GM18502 (cell line): ENCODE measurements around the gene PIWIL1.

Experiments used
- ATAC-seq: cut with Tn5 transposase; IDR thresholded peaks from one replicate; pipeline ENCODE4 v1.9.1; 2021; ENCODE audit warnings: mild to moderate bottlenecking; ENCODE audit not compliant: unreplicated experiment, poor library complexity

Gene PIWIL1

DNA sequence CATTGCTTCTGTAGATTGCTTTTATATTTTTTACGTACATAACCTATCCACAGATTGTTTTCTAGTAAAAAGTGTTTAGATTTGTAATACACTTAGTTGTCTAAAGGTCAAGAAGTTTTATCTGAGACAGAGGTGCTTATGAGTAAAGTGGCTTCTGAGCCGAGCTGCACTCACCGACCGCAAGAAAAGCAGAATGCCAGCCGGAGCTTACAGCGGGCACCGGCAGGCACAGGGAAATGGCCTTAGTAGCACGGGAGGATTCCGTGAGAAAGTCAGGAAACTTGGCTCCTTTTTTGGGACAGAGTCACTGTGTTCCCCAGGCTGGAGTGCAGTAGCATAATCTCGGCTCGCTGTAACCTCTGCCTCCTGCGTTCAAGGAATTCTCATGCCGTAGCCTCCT is 29.8 kb downstream of the PIWIL1 start:
- ATAC-seq = no peak

DNA sequence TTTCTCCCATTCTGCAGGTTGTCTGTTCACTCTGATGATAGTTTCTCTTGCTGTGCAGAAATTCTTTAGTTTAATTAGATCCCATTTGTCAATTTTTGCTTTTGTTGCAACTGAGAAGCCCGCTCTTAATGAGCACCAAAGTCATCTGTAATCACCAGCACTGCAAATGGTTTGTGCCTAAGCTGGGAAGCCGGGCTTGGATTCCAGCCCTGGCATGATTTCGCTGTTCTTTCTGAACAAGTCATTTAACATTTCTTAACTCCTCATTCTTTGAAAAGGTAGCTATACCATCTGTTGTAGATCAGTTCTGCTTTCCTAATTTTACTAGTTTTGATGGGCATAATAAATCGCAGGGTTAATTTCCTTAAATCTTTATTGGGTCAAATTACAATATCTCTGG is 32.1 kb downstream of the PIWIL1 start:
- ATAC-seq = no peak

DNA sequence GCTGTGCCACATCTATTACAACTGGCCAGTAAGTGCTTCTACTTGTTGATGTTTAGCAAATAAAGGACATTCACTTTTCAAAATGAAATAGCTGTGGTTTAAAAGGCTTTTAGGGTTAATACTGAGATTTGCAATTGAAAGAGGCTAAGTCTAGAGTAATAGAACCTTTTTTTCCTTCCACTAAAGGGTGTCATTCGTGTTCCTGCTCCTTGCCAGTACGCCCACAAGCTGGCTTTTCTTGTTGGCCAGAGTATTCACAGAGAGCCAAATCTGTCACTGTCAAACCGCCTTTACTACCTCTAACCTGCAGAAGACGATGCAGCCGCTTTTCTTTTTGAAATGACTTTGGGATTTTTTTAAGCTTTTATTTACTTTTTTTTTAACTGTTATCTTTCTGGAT is 33.6 kb downstream of the PIWIL1 start:
- ATAC-seq = no peak

DNA sequence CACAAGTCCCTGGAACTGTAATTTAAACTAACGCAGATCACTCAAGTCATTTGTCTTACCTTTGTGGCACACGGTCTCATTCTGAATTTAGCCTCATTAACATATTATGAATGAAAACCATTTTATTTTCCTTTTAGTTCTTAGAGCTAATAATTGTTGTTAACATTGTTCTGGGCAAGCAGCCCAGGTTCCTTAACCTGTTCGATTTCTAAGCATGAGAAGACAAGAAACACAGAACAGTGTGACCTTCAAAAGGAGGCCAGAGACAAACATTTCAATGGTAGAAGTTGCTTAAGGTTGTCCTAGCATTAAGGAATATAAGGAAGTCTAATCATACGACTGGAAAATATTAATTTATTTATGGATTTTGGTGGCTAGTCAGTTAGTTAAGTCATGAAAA is 35.2 kb downstream of the PIWIL1 start:
- no peak for ATAC-seq

DNA sequence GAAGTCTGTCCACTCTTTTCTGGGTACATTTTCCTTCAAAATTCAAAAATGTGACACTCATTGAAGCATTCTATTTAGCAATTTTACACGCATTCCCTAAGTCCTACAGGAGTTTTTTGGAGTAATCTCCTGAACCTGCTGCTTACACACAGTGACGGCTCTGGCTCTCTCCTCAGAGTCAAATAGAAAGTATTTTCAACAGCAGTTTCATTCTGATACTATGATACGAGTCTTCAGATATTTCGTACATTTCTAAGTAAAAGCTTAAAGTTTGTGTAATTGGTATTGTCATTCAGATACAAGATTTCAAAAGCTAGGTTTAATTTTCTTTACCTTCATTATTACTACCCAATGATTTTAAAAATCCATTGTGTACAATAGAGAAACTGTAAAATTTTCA is 36.4 kb downstream of the PIWIL1 start:
- no peak for ATAC-seq

DNA sequence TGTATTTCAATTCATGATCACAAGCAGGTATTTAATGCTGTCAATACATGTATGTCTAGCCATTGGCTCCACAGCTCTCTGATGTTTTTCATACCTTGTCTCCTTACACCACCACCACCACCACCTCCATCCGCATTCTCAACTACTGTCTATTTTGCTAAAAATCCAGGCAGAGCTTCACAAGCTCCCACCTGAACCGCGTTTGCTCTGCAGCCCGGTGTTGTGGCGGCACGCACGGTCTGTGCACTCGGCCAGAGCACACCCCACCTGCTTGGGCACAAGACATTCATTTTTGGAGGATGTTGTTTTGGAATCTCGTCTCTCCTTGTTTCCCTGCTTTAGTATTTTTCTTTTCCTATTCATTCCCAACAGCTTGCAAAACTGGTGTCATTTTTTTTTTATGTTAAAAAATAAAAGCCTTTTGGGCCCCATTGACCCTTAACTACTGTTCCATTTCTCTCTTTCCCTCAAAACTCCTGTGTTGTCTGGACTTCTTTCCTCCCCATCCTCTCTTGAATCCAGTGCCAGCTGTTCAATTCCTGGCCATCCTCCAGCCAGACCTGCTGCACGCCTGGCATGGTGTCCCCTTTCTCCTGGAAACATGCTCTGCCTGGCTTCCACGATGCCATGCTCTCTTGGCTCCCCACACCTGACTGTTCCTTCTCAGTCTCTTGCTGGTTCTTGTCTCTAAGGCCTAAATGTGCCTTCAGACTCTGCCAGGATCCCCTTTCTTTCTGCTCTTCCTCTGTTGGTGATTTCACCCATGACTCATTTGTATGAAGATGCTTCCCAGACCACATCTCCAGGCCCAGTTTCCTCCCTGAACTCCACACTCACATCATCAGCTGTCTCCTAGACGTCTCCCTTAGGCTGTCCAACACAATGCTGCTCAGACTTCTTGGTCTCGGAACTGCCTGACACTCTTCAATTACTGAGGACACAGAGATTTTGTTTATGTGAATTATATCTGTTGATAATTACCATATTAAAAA is 37.9 kb downstream of the PIWIL1 start:
- no peak for ATAC-seq

DNA sequence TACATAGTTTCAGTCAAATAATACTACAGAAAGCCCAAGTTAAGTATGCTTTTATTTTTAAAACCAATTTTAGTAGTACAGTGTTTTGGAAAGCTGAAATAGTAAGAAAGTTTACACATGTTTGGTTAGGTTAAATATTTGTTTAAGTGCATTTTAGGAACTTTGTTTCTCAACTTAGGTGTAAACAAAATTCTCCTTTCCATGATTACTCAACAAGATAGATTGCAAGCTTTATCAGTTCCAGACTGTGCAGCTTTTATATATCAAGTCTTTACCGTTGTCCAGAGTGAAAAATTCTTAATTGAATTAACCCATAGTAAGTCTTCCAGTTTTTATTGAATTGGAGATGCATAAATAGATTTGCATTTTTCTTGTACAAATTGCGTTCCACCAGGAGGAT is 45.1 kb downstream of the PIWIL1 start:
- no peak for ATAC-seq

DNA sequence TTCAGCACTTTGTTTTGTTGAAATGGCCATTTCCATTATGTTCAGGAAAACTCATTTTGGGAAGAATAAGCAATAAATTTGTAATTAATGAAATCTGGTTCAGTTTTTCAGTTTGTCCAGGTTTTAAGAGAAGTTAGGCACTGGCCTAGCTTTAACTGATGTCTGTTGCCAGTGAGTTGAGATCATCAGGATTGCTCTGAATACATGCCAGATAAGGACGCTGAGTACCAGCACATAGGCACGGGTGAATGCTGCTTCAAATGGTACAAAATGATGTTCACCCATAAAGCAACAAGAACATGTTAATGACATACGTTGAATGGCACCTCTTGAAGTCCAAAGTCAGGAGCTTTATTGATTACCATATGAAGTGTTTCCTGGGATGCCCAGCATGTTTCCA is 46.5 kb downstream of the PIWIL1 start:
- ATAC-seq = no peak

DNA sequence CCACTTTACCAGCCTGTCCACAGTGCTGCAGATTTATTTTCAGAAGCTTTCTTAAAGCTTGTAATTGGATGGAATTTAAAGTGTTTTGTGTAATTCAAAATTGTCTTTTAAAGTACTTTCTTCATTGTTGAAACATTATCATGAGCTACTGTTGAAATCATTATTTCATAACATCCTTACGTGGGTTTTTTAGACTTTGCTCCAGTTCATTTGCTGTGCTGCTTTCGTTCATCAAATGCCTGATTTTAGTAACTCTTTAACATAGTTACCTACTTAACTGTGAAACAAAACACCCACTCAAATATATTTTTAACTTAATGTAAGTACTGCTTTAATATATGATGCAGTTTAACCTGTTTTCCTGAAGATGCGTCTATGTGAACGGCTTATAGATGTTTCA is 47.5 kb downstream of the PIWIL1 start:
- ATAC-seq = no peak

DNA sequence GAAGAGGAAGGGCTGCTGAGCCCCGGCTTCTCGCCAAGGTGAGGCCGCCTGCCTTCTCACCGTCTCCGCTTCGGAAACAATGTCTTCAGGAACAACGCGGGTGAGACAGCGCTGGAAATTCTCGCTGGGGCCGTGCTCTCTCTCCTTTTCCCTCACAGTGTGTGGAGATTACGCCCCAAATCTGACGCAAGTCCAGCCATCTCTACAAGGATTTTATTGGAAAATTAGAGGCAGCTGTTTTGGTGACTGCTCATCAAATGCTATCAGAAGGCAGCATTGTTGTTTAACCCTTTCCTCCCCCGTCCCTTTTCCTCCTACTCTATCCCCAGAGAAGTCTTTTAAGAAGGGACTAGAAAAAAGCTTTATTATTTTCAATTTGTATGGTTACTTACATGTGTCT is 53.5 kb downstream of the PIWIL1 start:
- ATAC-seq = no peak

DNA sequence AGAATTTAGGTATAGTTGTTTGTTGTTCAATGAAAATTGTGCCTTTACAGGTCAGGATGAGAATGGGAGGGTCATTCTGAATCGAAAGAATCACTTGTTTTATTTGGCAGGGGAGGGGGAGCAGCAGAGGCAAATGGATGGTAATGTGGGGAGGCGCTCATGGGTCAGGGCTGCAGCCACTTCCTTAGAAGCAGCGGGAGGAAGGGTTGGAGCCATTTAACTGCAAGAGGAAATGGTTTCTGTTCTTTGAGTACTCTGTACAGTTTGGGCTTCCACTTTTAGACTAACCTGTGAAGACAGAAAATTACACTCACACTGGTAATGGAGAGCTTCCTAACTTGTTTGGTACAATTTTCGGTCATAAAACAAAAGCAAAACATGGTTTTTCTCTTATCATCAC is 57.2 kb downstream of the PIWIL1 start:
- ATAC-seq = no peak

DNA sequence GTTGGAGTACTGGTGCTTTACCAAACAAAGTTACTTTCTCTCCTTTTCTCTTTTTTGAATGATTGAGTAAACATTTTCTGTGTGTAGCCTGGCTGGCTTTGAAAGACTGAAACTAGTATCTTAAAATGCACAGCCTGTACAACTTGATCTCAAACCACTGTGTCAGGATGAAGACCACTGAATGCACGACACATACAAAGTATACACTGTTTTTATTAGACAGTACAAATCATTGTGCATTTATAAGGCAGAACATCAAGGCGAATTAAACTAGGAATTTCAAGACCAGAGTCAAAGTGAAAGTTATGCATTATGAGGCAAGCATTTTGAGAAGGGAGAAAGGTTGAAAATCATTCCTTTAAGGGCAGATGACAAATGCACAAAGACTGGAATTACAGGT is 59.0 kb downstream of the PIWIL1 start:
- ATAC-seq = no peak

DNA sequence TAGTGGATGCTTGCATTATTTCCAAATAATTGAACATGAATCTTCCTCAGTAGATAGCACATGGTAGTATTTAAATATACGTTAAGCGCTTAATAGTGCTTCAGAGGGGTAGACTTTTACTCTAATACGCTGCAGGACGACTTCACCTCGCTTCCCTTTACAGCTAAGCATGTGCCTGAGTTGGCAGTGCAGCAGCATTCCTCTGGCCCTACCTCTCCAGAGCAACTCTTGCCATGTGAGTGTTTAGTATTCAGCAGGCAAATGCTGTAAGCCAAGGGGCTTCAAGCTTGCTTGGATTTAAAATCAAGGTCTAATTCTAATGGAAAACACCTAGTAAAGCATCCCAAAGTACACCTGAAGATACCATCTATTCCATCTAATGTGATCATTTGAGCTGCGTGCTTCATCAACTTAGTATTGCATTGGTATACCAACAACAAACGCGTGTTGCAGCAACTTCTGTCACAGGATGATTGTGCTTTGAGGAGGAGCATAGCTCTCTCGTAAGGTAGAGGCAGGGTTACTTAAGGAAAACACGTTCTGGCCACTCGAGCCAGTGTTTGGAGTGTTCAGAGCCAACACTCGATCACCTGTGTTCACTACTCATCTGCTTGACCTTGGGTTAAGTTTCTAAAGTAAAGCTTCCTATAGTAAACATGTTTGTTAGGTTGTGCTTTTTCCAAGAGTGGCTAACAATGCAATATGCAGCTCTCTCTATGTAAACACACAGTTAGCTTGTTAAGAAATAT is 60.6 kb downstream of the PIWIL1 start:
- ATAC-seq = no peak

DNA sequence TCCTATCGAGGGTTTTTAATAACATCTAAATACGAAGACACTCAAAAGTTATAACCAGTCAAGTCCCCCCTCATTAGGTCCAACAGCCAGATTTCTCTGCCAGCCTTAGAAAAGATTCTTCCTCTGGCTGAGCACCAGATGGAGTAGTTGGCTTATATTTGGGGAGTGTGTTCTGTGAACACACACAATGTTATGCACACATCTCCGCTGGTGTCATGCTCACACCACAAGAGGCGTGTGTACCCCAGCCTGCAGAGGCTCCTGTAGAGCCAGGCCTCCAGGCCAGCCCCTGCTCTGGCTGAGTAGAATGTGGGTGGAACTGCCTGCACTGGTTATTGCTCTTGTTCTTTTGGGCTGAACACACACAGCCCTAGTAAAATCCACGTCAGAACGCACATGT is 64.0 kb downstream of the PIWIL1 start:
- no peak for ATAC-seq

DNA sequence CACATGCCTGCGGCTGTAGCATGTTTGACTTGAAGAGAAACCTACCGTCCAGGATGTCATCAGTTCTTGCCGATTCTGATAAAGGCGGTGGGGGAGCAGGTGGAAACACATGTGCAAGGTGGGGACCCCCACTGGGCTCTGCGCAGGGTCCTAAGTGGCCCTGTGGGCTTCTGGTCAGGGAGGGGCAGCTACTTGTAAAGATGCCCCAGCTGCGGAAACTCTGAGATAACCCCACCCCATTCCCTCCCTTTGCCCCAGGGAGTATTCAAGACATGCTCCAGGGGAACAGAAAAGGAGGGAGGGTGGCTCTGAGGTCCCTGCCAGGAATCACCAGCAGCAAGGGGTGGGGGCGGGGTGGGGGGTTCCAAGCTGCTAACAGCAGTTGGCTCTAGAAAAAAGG is 67.6 kb downstream of the PIWIL1 start:
- ATAC-seq = no peak

DNA sequence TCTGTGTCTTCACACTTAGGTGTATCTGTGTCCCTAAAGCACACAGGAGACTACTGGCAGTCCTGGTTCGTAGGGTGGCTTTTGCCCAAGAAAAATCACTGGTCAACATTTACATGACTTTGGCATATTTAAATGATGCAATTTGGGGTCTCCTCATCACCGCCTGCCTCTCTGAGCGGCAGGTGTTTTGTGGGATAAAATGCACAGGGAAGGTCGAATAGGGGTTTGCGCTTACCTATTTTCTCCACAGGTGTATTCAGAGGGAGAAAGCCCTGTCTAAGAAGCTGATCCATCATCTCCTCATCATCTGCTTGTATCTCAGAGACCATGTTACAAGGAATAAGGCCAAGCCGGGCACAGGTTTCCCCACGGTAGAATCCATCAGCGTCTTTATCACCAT is 74.7 kb downstream of the PIWIL1 start:
- no peak for ATAC-seq

DNA sequence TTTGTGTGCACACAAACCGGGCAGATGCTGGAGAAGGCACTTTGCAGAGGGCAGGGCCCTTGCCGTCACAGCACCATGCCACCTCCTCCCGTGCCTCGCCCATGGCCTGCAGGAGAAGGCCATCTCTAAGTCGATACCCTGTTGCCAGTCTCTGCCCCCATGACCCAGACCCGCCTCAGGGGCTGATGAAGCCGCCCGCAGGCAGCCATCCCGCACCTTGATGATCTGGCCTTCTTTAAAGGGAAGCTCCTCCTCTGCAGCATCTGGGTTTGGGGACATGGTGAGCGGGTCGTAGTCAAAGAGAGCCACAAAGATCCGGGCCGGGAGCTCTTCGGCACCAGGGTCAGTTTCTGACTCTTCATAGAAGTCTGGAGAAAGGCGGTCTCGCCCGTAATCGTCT is 76.2 kb downstream of the PIWIL1 start:
- no peak for ATAC-seq

DNA sequence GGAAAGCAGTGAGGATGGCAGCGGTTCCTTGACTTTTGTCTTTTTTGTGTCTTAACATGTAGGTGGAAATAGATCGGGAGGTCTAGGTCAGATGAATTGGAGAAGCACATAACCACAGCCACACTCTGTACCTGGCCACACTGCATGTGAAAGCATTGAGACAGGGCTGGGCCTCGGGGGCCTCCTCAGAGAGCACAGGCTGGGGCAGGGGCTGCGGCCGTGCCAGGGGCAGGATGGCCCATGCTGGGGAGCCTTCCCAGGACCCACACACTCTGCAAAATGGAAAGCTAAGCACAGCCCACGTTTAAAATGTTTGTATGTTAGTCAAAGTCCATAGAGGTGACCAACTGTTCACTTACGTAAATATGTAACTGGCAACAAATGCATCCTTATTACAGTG is 76.7 kb downstream of the PIWIL1 start:
- no peak for ATAC-seq

DNA sequence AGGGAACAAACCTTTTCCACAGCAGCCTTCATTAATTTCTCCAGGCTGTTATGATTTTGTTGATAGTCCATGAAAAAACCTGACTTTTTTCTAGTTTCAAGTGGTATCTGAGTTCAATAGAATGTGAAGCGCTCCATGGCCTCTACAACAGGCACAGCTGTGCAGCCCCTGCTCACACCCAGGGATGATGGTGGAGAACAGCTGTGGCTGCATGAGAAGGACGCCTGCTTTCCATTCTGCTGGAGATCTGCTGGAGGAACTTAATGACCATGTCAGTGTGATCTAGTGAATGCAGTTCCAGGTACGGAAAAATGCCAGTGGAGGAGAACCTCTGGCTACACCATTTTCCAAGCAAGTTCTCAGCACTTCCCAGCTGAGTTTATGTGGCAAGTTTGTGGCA is 80.6 kb downstream of the PIWIL1 start:
- no peak for ATAC-seq

DNA sequence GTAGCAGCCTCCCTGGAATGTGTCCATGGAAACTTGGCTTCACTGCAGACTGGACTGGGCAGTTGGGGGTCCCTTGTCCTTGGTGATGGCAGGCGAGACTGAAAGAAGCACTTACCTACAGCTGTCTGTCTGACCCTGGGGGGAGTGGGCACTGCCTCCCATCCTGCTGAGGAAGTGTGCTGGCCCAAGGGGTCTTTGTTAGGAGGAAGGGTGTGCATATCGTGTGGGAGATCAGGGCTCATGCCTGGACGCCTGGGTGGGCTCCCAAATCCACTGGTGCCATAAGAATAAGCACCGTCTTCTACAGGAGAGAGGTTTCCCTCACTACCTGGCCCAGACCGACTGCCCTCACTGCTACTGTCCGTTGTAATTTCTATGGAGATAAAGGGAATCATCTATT is 81.4 kb downstream of the PIWIL1 start:
- ATAC-seq = no peak

DNA sequence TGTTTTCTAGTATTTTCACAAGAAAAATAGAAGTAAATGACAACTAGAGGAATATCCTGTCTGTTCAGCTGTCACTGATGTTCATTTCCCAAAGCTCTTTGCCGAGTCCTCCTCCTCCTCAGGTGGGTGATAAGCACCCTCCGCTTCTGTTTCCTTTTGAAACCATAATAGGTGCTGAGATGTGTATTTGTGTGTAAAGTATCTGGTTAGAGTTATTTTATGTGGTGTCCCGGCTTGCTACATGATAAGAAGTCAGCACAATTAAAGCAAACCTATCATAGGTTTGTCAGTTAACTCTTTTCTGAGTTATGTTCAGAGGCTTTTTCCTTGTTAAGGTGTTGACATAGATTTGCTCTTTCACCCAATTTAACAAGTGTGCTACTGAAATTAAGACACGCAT is 82.4 kb downstream of the PIWIL1 start:
- ATAC-seq = no peak

DNA sequence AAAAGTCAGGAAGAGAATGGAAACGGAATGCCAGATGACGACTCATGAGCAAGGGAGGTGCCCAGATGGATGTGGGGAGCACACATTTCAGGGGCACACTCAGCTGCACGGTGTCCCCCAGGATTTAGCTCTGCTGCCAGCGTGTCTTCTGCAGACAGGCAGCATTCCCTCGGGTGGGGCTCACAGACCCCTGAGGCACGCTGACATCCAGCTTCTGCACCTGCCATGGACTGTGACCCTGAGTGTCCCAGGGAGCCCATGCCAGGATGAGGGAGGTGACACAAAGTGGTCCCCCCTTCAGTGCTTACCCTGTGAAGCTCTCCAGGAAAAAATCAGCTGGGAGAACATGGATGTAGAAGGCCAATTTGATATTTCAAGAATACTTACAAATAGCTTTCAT is 84.2 kb downstream of the PIWIL1 start:
- ATAC-seq = no peak
